ENCODE measurements around the gene JMJD1C.

The JMJD1C gene

DNA sequence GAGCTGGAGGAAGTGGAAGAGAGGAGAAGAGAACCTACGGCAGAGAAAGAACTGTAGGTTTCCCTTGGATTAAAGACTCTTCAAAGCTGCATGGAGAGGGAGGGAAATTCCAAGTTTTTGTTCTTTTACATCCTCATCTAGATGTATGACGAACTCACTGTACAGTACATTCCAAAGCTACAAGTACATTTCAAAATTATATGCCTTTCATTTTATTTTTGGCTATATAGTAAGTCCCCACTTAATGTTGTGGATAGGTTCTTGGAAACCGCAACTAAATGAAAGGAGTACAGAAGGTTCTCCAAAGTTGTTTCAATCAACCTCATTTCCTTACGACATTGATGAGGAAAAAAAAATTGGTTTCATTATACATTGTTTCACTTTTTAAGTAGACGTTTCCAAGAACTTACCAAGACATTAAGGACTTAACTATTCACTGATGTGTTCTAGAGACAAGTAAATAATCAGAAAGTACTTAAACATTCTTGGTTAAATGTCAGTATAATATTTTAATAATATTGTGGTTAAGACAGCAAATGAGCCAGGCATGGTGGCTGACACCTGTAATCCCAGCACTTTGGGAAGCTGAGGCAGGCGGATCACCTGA lies 16.1 kb upstream of the JMJD1C start:
- no peak for DNase-seq (ENCODE audit: low spot score)

DNA sequence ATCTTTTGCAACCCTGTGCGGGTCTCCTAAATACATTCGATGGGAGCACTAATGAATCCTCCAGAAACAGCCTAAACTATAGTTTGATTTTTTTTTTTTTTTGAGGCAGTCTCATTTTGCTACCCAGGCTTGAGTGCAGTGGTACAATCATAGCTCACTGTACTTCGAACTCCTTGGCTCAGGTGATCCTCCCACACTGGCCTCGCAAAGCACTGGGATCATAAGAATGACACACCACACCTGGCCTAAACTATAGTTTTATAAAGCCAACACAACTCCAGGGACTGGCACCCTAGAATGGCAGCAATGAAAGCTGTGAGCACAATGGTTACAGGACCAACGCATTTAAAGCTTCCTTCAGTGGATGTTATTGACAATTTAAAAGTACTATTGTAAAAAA lies 14.5 kb upstream of the JMJD1C start:
- DNase-seq (ENCODE audit: low spot score): no peak

DNA sequence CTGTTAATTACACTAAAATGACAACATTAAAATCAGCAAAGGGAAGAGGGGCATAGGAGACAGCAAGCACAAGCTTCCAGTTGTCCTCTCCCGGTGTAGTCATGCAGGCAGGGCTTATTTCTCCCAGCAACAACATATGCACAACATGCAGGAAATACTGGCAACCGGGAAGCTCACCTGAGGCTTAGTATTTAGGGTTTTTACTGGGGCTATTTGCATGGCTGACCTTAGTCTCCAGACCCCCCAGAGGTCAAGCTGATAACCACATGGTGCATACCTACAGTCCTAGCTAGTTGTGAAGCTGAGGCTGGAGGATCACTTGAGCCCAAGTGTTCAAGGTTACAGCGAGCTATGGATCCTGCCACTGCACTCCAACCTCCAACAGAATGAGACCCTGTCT lies 12.8 kb upstream of the JMJD1C start:
- peak; percentile 23 for DNase-seq (ENCODE audit: low spot score)

GRCh38 chr10:63477927-63478326 lies 12.2 kb upstream of the JMJD1C start:
- no peak for DNase-seq (ENCODE audit: low spot score)

- DNase-seq (ENCODE audit: low spot score): no peak
Observed at GRCh38 chr10:63474488-63474887, 8.7 kb upstream of the JMJD1C start.

DNA sequence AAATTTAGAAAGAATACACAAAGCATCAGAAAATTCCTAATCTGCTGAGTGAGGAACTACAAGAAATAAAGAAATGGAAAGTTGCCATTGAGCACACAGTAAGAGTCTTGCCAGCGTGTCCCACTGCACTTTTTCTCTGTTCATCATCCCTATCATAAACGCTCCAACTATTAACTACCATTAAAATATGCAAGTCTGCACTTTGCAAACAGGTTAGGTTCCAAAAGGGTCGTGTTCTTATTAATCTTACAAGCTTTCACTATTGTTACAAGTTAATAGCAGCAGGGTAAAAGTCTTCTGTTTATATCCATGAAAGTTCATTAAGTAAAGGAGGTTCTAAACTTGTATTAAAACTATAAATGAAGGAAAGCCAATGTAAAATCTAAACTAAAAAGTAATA lies 5.2 kb upstream of the JMJD1C start:
- DNase-seq (ENCODE audit: low spot score): no peak

GRCh38 chr10:63468947-63469346 lies 3.2 kb upstream of the JMJD1C start:
- DNase-seq (ENCODE audit: low spot score): no peak

DNA sequence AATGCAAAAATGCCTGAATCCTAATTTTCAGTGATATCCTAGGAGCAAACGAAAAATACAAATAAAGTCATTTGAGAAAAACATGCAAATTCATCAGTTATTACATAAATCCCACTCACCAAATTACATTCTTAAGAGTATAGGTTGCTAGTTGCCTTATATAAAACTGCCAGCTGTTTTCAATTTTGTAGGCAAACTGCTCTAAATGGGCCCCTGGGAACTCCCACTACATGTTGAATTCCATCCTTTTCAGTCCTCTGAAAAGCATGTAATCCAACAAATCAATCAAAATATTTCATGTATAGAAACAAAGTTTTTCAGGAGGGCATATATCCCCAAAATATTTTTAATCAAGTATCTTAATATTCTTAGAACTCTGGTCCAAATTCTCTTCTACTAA lies 2.1 kb upstream of the JMJD1C start:
- no peak for DNase-seq (ENCODE audit: low spot score)

DNA sequence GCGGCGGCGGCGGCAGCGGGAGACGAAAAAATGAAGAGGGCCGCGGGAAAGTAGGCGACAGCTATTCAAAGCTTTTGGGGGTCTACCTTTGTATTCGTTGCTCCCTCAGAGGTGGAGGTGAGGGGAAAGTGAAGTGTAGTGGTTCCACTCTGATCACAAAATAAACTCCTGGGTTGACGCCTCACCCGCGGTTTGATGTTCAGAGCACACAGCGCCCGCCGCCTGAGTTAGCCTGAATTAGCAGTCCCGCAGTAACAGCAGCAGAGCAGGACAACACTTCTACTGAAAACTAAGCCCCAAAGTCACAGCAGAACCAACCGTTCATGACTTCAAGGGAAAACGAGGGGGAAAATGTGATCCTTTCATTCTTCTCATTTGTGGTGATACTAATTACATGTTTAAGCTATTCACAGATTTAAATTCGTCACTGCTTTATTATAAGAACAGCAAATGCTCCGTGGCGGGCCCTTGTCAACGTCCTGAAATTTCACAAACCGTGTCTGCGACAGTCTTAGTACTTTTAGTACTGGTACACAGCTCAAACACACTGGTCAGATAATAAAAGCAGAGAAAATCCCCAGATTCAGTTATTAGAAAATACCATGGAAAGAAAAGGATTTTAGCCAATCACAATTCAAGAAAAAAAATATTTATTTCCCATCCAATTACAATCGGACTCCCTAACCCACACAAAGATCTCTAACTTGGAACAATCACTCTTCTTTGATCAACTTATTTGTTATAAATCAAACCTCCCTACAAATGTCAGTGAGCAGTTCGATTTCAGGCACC lies 563 bp upstream of the JMJD1C start:
- peak; percentile 49 for DNase-seq (ENCODE audit: low spot score)

- DNase-seq (ENCODE audit: low spot score): no peak
Observed at GRCh38 chr10:63464402-63465292, 1.1 kb downstream of the JMJD1C start.

GRCh38 chr10:63462442-63462841 lies 3.3 kb downstream of the JMJD1C start:
- no peak for DNase-seq (ENCODE audit: low spot score)

- DNase-seq (ENCODE audit: low spot score): no peak
Observed at GRCh38 chr10:63458177-63458576, 7.6 kb downstream of the JMJD1C start.

GRCh38 chr10:63457594-63457993 lies 8.2 kb downstream of the JMJD1C start:
- no peak for DNase-seq (ENCODE audit: low spot score)

GRCh38 chr10:63456437-63457210 lies 9.2 kb downstream of the JMJD1C start:
- no peak for DNase-seq (ENCODE audit: low spot score)

- DNase-seq (ENCODE audit: low spot score): no peak
Observed at GRCh38 chr10:63455507-63455906, 10.3 kb downstream of the JMJD1C start.

GRCh38 chr10:63454631-63455030 lies 11.1 kb downstream of the JMJD1C start:
- no peak for DNase-seq (ENCODE audit: low spot score)

DNA sequence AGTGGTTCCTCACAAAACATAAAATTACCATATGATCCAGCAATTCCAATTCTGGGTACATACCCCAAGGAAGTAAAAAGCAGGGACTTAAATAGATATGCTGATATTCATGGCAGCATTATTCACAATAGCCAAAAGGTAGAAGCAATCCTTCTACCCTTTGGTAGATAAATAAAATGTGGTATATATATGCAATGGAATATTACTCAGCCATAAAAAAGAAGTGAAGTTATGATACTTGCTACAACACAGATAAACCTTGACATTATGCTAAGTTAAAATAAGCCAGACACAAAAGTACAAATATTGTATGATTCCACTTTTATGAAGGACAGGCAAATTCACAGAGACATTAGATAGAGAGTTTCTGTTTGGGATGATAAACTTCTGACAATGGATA lies 13.3 kb downstream of the JMJD1C start:
- DNase-seq (ENCODE audit: low spot score): no peak

GRCh38 chr10:63446716-63447440 lies 18.9 kb downstream of the JMJD1C start:
- DNase-seq (ENCODE audit: low spot score): no peak

GRCh38 chr10:63441404-63441803 lies 24.4 kb downstream of the JMJD1C start:
- no peak for DNase-seq (ENCODE audit: low spot score)

- no peak for DNase-seq (ENCODE audit: low spot score)
Observed at GRCh38 chr10:63439607-63440006, 26.2 kb downstream of the JMJD1C start.

Measured in iPS-NIHi11 (cell line).